A673 (cell line): ENCODE measurements around the gene FZD10.

Source experiments
- EZH2 ChIP-seq: fragments of 200-600 bp; sonication (generic); IDR thresholded peaks from 2 replicates; pipeline ENCODE4 v1.6.1; 2017; ENCODE audit warnings: borderline replicate concordance, low read depth, mild to moderate bottlenecking, mixed read lengths, antibody characterized with exemption, low read length; ENCODE audit not compliant: poor library complexity, severe bottlenecking
- TF ChIP-seq, protein P1 (sequence below): fragments of 300-800, 200-600 bp; sonication (generic); conservative IDR thresholded peaks from 2 replicates; pipeline ENCODE4 v1.5.1; 2017; ENCODE audit warnings: low read depth, mild to moderate bottlenecking, antibody characterized with exemption, low read length, moderate library complexity, mixed read lengths

DNA sequence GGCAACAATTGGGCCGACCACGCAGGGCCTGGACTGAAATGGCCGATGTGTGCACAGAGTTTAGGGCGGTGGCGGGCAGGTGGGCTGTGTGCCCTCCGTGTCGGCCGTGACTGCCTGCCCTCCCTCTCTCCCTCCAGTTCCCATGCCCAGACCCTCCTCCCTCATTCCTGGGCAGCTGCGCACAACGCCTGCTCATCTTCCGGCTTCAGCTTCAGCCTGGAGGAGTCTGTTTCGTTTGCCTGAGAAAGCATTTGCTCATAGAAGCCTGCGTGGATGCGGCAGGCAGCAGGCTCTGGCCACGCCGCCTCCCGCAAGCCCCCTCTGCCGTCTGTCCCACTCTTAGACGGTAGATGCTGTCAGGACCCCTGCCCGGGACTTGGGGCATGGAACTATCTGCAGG is 47.3 kb upstream of the FZD10 start:
- TF ChIP-seq, protein P1, sequence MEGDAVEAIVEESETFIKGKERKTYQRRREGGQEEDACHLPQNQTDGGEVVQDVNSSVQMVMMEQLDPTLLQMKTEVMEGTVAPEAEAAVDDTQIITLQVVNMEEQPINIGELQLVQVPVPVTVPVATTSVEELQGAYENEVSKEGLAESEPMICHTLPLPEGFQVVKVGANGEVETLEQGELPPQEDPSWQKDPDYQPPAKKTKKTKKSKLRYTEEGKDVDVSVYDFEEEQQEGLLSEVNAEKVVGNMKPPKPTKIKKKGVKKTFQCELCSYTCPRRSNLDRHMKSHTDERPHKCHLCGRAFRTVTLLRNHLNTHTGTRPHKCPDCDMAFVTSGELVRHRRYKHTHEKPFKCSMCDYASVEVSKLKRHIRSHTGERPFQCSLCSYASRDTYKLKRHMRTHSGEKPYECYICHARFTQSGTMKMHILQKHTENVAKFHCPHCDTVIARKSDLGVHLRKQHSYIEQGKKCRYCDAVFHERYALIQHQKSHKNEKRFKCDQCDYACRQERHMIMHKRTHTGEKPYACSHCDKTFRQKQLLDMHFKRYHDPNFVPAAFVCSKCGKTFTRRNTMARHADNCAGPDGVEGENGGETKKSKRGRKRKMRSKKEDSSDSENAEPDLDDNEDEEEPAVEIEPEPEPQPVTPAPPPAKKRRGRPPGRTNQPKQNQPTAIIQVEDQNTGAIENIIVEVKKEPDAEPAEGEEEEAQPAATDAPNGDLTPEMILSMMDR, result no peak
- TF ChIP-seq EZH2, result no peak
